GM12891 (cell line): ENCODE data around the gene SPNS1.
"Not testable (repeated sequence)": the region's sequence is repeated elsewhere in the genome, so short reads cannot be mapped to it uniquely, and the experiment has no call there.

ENCODE experiments used
- DNase-seq: peaks from one replicate; pipeline ENCODE4 v3.0.0; 2011; ENCODE audit warnings: low spot score; ENCODE audit not compliant: insufficient read length
- FAIRE-seq: peaks from 2 replicates; lab custom pipeline; 2011; peaks lifted over from hg19 to GRCh38; lab: Jason Lieb, UNC
- PAX5 ChIP-seq: IDR thresholded peaks from 2 replicates; pipeline ENCODE4 v1.6.1; 2011; ENCODE audit warnings: low read length, moderate library complexity, mild to moderate bottlenecking; ENCODE audit not compliant: insufficient read depth, severe bottlenecking
- POLR2A ChIP-seq: IDR thresholded peaks from 2 replicates; pipeline ENCODE4 v1.6.1; 2011; ENCODE audit warnings: low read depth, low read length, control low read depth
- POLR2AphosphoS5 ChIP-seq: IDR thresholded peaks from 2 replicates; pipeline ENCODE4 v1.6.1; 2011; ENCODE audit warnings: low read depth, low read length, control low read depth
- POU2F2 ChIP-seq: IDR thresholded peaks from 2 replicates; pipeline ENCODE4 v1.6.1; 2011; ENCODE audit warnings: low read depth, mild to moderate bottlenecking, control low read depth, low read length, moderate library complexity
- SPI1 ChIP-seq: IDR thresholded peaks from 2 replicates; pipeline ENCODE4 v1.6.1; 2011; ENCODE audit warnings: low read depth, low read length, control low read depth
- TAF1 ChIP-seq: IDR thresholded peaks from 2 replicates; pipeline ENCODE4 v1.6.1; 2011; ENCODE audit warnings: low read depth, low read length, control low read depth

SPNS1 gene

GRCh38 chr16:28958216-28958615 is 16.4 kb upstream of the SPNS1 start:
- FAIRE-seq: no peak
- TF ChIP-seq POU2F2 (no peak), POLR2A (no peak), POLR2AphosphoS5 (no peak), PAX5 (no peak), TAF1 (no peak), SPI1 (no peak)
- DNase-seq: no peak

GRCh38 chr16:28958836-28959235 is 15.7 kb upstream of the SPNS1 start:
- TF ChIP-seq PAX5: no peak
- no peak for TF ChIP-seq TAF1
- TF ChIP-seq SPI1: no peak
- TF ChIP-seq POLR2AphosphoS5: no peak
- TF ChIP-seq POU2F2: no peak
- no peak for TF ChIP-seq POLR2A
- FAIRE-seq (no peak), DNase-seq (no peak)

- FAIRE-seq: no peak
- DNase-seq: no peak
- no peak for TF ChIP-seq POLR2AphosphoS5
- TF ChIP-seq POLR2A: no peak
- no peak for TF ChIP-seq SPI1
- TF ChIP-seq TAF1: no peak
- no peak for TF ChIP-seq PAX5
- no peak for TF ChIP-seq POU2F2
Measured at GRCh38 chr16:28964072-28964471, 10.5 kb upstream of the SPNS1 start.

DNA sequence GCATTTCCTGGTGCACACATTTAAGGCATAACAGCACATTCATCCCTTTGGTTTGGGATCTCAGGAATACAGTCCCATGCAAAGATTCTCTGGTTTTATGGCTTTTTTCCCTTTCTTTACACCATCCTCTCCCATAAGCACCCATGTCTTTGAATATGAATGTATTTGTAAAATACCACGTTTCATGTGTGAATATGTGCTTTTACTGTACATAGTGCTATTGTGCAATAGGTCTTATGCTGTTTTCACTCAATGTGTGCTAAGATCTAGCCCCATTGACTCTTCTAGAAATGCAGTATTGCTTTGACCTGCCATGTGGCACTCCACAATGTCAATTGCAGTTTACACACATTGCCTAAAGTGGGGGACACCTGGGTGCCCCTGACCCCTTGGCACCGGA is 10.1 kb upstream of the SPNS1 start:
- FAIRE-seq: no peak
- no peak for TF ChIP-seq PAX5
- no peak for TF ChIP-seq TAF1
- TF ChIP-seq POLR2AphosphoS5: no peak
- no peak for TF ChIP-seq POU2F2
- TF ChIP-seq POLR2A: no peak
- TF ChIP-seq SPI1: no peak
- DNase-seq: no peak

- TF ChIP-seq PAX5: no peak
- 0 out of 2 replicates have a peak, but pooled peaks have one; percentile 48 for TF ChIP-seq POLR2AphosphoS5
- no peak for TF ChIP-seq SPI1
- no peak for TF ChIP-seq TAF1
- DNase-seq (no peak), FAIRE-seq (no peak)
Measured at GRCh38 chr16:28967156-28967555, 7.4 kb upstream of the SPNS1 start.

DNA sequence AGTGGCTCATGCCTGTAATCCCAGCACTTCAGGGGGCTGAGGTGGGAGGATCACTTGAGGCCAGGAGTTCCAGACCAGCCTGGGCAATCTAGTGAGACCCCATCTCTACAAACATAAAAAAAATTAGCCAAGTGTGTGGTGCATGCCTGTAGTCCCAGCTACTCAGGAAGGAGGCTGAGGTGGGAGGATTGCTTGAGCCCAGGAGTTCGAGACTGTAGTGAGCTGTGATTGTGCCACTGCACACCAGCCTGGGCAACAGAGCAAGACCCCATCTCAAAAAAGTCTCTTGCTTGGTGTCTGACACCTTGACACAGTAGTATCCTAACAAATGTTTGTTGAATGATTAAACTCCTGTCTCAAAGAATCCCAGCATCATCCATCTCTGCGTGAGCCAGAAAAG is 4.9 kb upstream of the SPNS1 start:
- not testable (repeated sequence) for DNase-seq, FAIRE-seq

DNA sequence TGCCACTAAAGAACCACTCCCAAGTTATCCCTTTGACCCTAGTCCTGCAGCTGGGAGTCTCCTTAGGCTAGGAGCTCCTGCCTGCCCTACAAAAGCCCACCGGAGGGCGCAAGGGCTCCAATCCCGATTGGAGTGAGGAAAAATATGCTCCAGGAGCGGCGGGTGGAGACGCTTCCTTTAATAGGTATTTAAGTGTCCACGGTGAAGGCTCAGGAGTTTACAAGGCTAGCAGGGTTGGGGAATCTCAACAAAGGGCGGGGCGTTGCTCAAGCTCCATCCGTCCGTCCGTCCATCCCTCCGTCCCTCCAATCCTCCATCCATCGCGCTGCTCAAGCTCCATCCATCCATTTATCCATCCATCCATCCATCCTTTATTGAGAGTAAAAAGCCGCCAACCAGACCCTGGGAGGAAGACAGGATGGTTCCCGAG is 556 bp upstream of the SPNS1 start:
- no peak for DNase-seq

DNA sequence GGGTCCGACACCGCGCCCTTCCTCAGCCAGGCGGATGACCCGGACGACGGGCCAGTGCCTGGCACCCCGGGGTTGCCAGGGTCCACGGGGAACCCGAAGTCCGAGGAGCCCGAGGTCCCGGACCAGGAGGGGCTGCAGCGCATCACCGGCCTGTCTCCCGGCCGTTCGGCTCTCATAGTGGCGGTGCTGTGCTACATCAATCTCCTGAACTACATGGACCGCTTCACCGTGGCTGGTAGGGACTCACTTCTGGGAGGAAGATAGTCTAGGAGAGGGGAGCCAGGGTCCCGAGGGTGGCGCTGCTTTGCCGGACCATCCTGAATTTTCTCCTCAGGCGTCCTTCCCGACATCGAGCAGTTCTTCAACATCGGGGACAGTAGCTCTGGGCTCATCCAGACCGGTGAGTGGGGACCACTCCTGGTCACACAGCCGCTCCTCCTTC is 601 bp downstream of the SPNS1 start:
- DNase-seq: no peak

More for the DNA sequence above, 556 bp upstream of the SPNS1 start:
- no peak for TF ChIP-seq POLR2A
- TF ChIP-seq SPI1: no peak
- no peak for TF ChIP-seq TAF1
- no peak for TF ChIP-seq POU2F2
- no peak for TF ChIP-seq POLR2AphosphoS5
- TF ChIP-seq PAX5: no peak
- no peak for FAIRE-seq

GRCh38 chr16:28977703-28978662 is 3.4 kb downstream of the SPNS1 start:
- no peak for DNase-seq
- TF ChIP-seq POLR2AphosphoS5: no peak
- no peak for TF ChIP-seq POLR2A
- no peak for TF ChIP-seq POU2F2
- TF ChIP-seq PAX5: no peak
- TF ChIP-seq SPI1: no peak
- TF ChIP-seq TAF1: no peak
- peak; percentile 33 for FAIRE-seq

More for the DNA sequence above, 601 bp downstream of the SPNS1 start:
- TF ChIP-seq SPI1: no peak
- no peak for TF ChIP-seq POU2F2
- no peak for TF ChIP-seq PAX5
- TF ChIP-seq POLR2AphosphoS5: no peak
- no peak for TF ChIP-seq POLR2A
- no peak for TF ChIP-seq TAF1
- no peak for FAIRE-seq

GRCh38 chr16:28980330-28980729 is 5.8 kb downstream of the SPNS1 start:
- DNase-seq, FAIRE-seq: not testable (repeated sequence)
